HG02840 (cell line): ENCODE measurements around the gene KDM6B.

Experiments used
- ATAC-seq: cut with Tn5 transposase; IDR thresholded peaks from one replicate; pipeline ENCODE4 v1.9.1; 2021; ENCODE audit warnings: mild to moderate bottlenecking, moderate library complexity, moderate number of reproducible peaks; ENCODE audit not compliant: unreplicated experiment, low FRiP score

KDM6B gene

GRCh38 chr17:7840441-7840840 lies 6.4 kb downstream of the KDM6B start:
- ATAC-seq = no peak

GRCh38 chr17:7840875-7841274 lies 6.9 kb downstream of the KDM6B start:
- ATAC-seq = no peak

GRCh38 chr17:7841396-7841914 lies 7.4 kb downstream of the KDM6B start:
- peak; percentile 2 for ATAC-seq

GRCh38 chr17:7841915-7842379 lies 7.9 kb downstream of the KDM6B start:
- peak; percentile 27 for ATAC-seq

GRCh38 chr17:7842380-7843256 lies 8.6 kb downstream of the KDM6B start:
- peak; percentile 27 for ATAC-seq

- peak; percentile 3 for ATAC-seq
These were observed 9.2 kb downstream of the KDM6B start for GRCh38 chr17:7843257-7843535.

GRCh38 chr17:7843536-7844291 lies 9.7 kb downstream of the KDM6B start:
- ATAC-seq = peak; percentile 34

- peak; percentile 34 for ATAC-seq
These were observed 10.5 kb downstream of the KDM6B start for GRCh38 chr17:7844292-7845154.

GRCh38 chr17:7845359-7846062 lies 11.5 kb downstream of the KDM6B start:
- no peak for ATAC-seq

- ATAC-seq = no peak
These were observed 12.2 kb downstream of the KDM6B start for GRCh38 chr17:7846063-7846735.

GRCh38 chr17:7846765-7847661 lies 13.0 kb downstream of the KDM6B start:
- no peak for ATAC-seq

- no peak for ATAC-seq
These were observed 14.1 kb downstream of the KDM6B start for GRCh38 chr17:7848131-7848579.

- ATAC-seq = no peak
These were observed 14.7 kb downstream of the KDM6B start for GRCh38 chr17:7848739-7849129.

GRCh38 chr17:7849130-7849750 lies 15.2 kb downstream of the KDM6B start:
- ATAC-seq = no peak

- no peak for ATAC-seq
These were observed 15.9 kb downstream of the KDM6B start for GRCh38 chr17:7849751-7850504.

- ATAC-seq = no peak
These were observed 16.9 kb downstream of the KDM6B start for GRCh38 chr17:7850701-7851437.
